Hindlimb muscle (tissue), 1 donor: Measurements from ENCODE around the gene FAM120B. TPM values are rescaled to one million over a fixed set of nuclear protein-coding genes. Genes with fewer than 3 reads are reported as not detected.
A peak's percentile ranks its signal among the peaks of the same experiment; 100 is the strongest.
"Not testable (repeated sequence)": the region's sequence is repeated elsewhere in the genome, so short reads cannot be mapped to it uniquely, and the experiment has no call there.

Source experiments
- DNase-seq: peaks from one replicate; pipeline ENCODE4 v3.0.0-alpha.2; 2013
- polyA plus RNA-seq: library from polyadenylated mRNA; unstranded; fragments of 120-200 nt; gene quantifications from one replicate; pipeline ENCODE4 v1.2.1, GENCODE V29; 2013; ENCODE audit not compliant: insufficient read length

FAM120B gene, protein sequence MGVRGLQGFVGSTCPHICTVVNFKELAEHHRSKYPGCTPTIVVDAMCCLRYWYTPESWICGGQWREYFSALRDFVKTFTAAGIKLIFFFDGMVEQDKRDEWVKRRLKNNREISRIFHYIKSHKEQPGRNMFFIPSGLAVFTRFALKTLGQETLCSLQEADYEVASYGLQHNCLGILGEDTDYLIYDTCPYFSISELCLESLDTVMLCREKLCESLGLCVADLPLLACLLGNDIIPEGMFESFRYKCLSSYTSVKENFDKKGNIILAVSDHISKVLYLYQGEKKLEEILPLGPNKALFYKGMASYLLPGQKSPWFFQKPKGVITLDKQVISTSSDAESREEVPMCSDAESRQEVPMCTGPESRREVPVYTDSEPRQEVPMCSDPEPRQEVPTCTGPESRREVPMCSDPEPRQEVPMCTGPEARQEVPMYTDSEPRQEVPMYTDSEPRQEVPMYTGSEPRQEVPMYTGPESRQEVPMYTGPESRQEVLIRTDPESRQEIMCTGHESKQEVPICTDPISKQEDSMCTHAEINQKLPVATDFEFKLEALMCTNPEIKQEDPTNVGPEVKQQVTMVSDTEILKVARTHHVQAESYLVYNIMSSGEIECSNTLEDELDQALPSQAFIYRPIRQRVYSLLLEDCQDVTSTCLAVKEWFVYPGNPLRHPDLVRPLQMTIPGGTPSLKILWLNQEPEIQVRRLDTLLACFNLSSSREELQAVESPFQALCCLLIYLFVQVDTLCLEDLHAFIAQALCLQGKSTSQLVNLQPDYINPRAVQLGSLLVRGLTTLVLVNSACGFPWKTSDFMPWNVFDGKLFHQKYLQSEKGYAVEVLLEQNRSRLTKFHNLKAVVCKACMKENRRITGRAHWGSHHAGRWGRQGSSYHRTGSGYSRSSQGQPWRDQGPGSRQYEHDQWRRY
- 24.8 TPM for polyA plus RNA-seq

DNA sequence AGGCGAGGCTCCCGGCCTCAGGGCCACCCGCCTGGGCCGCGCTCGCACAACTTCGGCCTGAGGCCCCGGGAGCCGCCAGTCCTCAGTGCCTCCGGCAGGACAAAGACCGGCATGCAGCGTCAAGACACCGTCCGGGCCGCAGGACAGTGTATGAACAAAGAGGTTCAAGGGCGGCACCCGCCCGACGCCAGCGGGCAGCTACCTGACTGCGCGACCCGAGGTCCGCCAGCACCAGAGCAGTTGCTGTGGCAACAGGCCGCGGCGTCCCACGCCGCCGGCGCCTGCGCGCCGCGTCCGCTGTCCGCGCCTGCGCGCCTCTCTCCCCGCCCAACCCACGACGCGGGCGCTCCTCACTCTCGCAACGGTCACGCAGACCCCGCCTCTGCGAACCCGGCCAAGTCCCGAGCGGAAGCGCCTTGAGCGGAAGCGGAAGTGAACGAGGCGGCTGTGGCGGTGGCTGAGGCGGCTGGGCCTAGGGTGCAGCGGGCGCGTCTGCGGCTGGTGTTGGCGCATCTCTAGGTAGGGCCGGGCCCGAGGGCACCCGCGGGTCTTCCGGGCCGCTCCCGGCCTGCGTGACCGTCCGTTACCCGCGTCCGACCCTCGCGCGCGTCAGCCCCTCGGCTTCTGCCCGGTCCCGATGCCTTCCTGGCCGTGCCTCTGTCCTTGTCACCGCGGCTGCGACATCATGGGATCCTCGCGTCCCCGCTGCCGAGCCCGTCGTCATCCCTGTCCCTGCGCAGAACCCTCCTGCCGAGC, at the start of gene FAM120B:
Gene FAM120B, plus strand, starts transcription at position 435 of the 756 bp plus-strand sequence. CDS start 10,633 bp downstream, outside the sequence.
- peak; percentile 99 for DNase-seq

GRCh38 chr6:170257376-170257775, 49.2 kb upstream of the FAM120B start:
- DNase-seq, result no peak

GRCh38 chr6:170258407-170258806, 48.2 kb upstream of the FAM120B start:
- no peak for DNase-seq

- DNase-seq, result no peak
Observed at GRCh38 chr6:170259278-170259677, 47.3 kb upstream of the FAM120B start.

DNA sequence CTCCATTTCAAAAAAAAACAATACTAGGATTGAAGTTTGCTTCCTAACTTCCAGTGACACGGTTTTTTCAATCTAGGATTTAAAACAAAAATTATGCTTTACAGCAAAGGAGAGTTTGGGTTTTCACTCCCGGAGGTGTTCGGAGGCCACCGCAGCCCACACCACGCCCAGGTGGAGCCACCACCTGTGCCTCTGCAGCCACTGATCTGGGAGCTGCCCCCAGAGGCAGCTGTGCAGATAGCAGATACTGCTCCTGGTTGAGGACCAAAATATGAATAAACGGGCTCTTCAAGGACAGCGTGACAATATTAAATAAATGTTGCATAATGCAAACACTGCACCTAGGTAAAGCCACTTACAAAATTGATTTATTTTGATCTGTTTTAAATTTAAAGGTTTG, 45.9 kb upstream of the FAM120B start:
- no peak for DNase-seq

- DNase-seq, result no peak
Observed at GRCh38 chr6:170261643-170262488, 44.7 kb upstream of the FAM120B start.

GRCh38 chr6:170262489-170263088, 44.0 kb upstream of the FAM120B start:
- no peak for DNase-seq

GRCh38 chr6:170263410-170263809, 43.1 kb upstream of the FAM120B start:
- DNase-seq, result no peak

DNA sequence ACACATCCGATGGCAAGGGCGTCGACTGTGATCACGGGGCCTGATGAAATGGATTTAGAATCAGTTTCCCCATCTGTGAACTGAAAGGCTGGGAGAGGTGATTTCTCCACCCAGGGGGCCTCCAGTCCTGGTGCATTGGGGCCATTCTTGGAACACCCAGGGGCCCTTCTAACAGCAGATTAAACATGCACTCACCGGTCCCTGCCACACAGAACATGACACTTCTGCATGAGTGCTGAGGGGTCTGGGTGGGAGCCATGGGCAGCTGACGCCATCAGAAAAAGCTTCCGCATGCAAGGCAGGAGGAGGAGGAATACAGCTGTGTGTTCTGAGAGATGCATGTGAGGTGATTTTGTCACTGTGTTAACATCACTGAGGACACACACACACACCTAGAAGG, 42.5 kb upstream of the FAM120B start:
- DNase-seq, result no peak

DNA sequence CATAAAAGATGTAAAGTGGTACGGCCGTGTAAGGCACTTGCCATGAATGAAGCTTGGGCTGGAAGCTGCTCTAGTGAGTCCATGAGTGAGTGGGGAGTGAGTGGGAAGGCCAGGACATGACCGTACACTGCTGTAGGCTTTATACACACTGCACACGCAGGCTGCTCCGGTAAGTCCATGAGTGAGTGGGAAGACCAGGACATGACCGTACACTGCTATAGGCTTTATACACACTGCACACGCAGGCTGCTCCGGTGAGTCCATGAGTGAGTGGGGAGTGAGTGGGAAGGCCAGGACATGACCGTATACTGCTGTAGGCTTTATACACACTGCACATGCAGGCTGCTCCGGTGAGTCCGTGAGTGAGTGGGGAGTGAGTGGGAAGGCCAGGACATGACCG, 41.9 kb upstream of the FAM120B start:
- DNase-seq, result not testable (repeated sequence)

DNA sequence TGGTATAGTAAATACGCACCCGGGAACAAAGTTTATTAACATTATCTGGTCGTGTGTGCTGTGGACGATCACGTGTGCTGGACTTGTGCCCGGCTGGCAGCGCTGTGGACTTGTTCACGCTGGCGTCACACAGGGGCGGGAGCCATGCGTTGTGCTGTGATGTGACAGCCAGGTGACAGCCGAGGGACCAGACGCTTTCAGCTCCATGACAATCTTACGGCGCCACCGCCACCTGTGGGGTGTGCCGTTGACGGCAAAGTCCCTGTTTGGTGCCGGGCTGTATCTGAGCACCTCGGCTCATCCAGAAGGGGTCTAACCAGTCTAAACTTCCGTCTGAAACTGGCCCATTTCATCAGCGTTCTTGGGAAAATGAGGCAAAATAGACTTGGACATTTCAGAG, 40.9 kb upstream of the FAM120B start:
- no peak for DNase-seq

DNA sequence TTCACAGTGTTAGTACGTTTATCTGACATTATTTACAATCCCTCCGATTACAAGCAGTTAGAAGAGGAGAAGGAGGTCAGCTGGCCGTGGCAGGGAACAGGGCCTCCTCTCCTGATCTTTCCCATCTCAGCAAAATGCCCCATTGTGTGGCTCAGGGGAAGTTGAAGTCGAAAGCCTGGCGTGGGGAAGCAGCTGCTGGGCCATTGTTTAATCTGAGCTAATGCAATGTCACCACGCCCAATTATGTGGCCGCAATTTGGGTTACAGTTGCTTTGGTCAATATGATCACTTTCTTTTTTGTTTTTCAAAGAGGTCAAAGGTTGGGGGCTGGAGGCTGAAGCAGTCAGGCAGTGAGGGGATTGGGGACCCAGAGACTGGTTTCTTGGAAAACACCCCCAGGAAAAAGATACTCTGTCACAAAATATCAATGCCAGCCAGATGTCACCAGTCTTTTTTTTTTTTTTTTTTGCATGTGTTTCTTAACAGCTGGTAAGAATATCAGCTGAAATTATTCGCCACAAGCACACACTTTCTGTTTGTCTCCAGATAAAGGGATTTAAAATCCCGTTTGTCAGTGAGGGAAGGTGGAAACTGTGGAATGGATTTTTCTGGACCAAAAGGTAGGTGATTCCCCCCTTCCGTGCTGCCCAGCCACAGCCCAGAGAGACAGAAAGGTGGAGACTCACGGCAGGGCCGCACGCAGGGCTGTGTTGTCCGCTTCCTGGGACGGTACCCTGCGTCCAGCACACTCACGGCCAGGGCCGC, 40.3 kb upstream of the FAM120B start:
- no peak for DNase-seq

DNA sequence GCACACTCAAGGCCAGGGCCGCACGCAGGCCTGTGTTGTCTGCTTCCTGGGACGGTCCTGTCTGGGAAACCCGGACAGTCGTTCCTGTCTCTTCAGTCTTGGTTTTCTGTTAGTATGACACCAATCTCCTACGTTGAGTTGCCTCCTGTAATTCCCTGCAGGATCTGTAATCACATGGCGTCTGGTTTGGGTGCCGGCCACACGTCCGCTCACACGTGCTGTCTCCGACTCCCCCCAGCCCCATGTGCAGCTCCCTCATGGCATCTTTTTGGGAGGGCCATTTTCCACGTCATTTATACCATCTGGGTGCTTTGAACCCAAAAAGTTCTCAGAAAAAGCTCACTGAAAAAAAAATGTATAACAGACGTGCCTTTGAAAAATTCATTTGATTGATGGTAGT, 38.9 kb upstream of the FAM120B start:
- no peak for DNase-seq

DNA sequence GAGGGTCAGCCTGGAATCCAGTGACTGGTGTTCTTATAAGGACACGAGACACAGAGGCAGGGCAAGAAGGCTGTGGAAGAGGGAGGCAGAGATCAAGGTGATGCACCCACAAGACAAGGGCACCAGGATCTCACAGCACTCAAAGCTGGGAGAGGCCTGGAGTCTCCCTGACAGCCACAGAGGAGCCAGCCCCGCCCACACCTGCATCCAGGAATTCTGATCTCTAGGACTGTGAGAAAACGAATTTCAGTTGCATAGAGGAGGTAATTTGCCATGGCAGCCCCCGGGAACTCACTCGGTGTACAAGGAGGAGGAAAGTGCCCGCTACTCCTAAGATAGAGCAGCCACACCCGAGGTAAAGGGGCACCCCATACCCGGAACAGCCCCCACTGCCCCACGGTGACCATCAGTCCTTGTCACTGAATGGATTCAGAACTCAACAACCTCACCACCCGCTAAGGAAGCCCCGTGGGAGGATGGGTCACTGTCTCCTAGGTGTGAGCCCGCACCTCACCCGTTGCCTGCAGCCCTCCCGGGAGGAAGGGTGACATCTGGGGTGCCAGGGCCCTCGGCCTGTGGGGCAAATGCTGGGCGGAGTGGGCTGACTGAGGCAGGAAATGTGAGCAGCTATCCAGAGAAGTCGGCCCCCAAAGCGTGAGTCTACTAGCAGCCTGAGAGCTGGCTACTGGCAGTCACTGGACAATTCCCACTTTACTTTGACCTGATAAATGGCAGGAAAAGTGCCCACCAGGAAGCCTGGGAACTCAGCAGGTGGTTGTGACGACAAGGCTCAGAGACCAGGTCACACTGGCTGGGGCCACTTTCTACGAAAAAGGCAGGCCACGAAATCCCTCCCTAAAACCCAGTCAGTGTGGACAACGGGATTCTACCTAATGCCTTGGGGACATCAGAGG, 38.1 kb upstream of the FAM120B start:
- DNase-seq, result no peak

- no peak for DNase-seq
Observed at GRCh38 chr6:170269151-170269845, 37.3 kb upstream of the FAM120B start.

- DNase-seq, result no peak
Observed at GRCh38 chr6:170269846-170270541, 36.6 kb upstream of the FAM120B start.

GRCh38 chr6:170270984-170271593, 35.5 kb upstream of the FAM120B start:
- DNase-seq, result no peak
